A172 (cell line): ENCODE measurements around the gene MANSC4. TPM values are rescaled to one million over a fixed set of nuclear protein-coding genes. Genes with fewer than 3 reads are reported as not detected.
"Not testable (repeated sequence)": the region's sequence is repeated elsewhere in the genome, so short reads cannot be mapped to it uniquely, and the experiment has no call there.

Experiments used
- DNase-seq: peaks from one replicate; pipeline ENCODE4 v3.0.0-alpha.2; 2015; ENCODE audit warnings: low spot score
- total RNA-seq: library from RNA; depleted of rRNA; stranded (reverse); fragments of >200 nt; shearing (Covaris generic); gene quantifications from 2 replicates; pipeline ENCODE4 v1.2.3, GENCODE V29; 2014; rRNA removed

The MANSC4 gene
- total RNA-seq, 1 experiment from 2014 or later = not detected

GRCh38 chr12:27754795-27755194 lies 25.2 kb downstream of the MANSC4 start:
- no peak for DNase-seq

- DNase-seq = no peak
These were observed 28.5 kb downstream of the MANSC4 start for GRCh38 chr12:27751386-27752047.

- no peak for DNase-seq
These were observed 32.8 kb downstream of the MANSC4 start for GRCh38 chr12:27747111-27747820.

- not testable (repeated sequence) for DNase-seq
These were observed 34.3 kb downstream of the MANSC4 start for GRCh38 chr12:27745734-27746133.

GRCh38 chr12:27743601-27744000 lies 36.4 kb downstream of the MANSC4 start:
- no peak for DNase-seq

GRCh38 chr12:27734321-27734720 lies 45.7 kb downstream of the MANSC4 start:
- DNase-seq = not testable (repeated sequence)

- DNase-seq = no peak
These were observed 46.2 kb downstream of the MANSC4 start for GRCh38 chr12:27733791-27734190.

- peak; percentile 20 for DNase-seq
These were observed 46.9 kb downstream of the MANSC4 start for GRCh38 chr12:27733052-27733656.

GRCh38 chr12:27732281-27732680 lies 47.8 kb downstream of the MANSC4 start:
- DNase-seq = peak; percentile 3

GRCh38 chr12:27730097-27730588 lies 49.9 kb downstream of the MANSC4 start:
- no peak for DNase-seq

GRCh38 chr12:27723212-27723611 lies 56.8 kb downstream of the MANSC4 start:
- DNase-seq = no peak

Other genes starting within 250 kb of the MANSC4 start
- 0.55 and 1.2 TPM in 2 replicates for gene REP15, start 83.8 kb downstream of the MANSC4 start, total RNA-seq
- gene MRPS35, start 69.4 kb downstream of the MANSC4 start, total RNA-seq = 95.1 and 106 TPM in 2 replicates
- 18.4 and 19.0 TPM in 2 replicates for gene KLHL42, start within 50 bp of the MANSC4 start, total RNA-seq
- gene PTHLH, start 192.5 kb upstream of the MANSC4 start, total RNA-seq = 0.41 and 3.1 TPM in 2 replicates